Nephron progenitor cell (in vitro differentiated cells): ENCODE data around the gene TMEM167A.

Experiments used
- DNase-seq: peaks from one replicate; pipeline ENCODE4 v3.0.0; 2021
- H3K27ac Mint-ChIP-seq: 2 replicates; pipeline ENCODE4 v1.8.0; 2021; ENCODE audit warnings: mild to moderate bottlenecking, moderate library complexity, mixed read lengths
- H3K27me3 Mint-ChIP-seq: 2 replicates; pipeline ENCODE4 v1.8.0; 2021; ENCODE audit warnings: mild to moderate bottlenecking, low read depth, mixed read lengths; ENCODE audit not compliant: poor library complexity
- H3K36me3 Mint-ChIP-seq: 2 replicates; pipeline ENCODE4 v1.8.0; 2021; ENCODE audit warnings: low read depth, mixed read lengths
- H3K4me1 Mint-ChIP-seq: 2 replicates; pipeline ENCODE4 v1.8.0; 2021; ENCODE audit warnings: mixed read lengths
- H3K4me3 Mint-ChIP-seq: 2 replicates; pipeline ENCODE4 v1.8.0; 2021; ENCODE audit warnings: mild to moderate bottlenecking, moderate library complexity, mixed read lengths
- H3K9me3 Mint-ChIP-seq: 2 replicates; pipeline ENCODE4 v1.8.0; 2021; ENCODE audit warnings: mild to moderate bottlenecking, moderate library complexity, mixed read lengths
- CTCF ChIP-seq: fragments of 200-600 bp; sonication (generic); IDR thresholded peaks from 2 replicates; pipeline ENCODE4 v1.5.0; 2021; ENCODE audit warnings: antibody characterized with exemption

TMEM167A gene

GRCh38 chr5:83003791-83004190, 73.4 kb downstream of the TMEM167A start:
- DNase-seq = no peak
- Mint-ChIP-seq H3K36me3 (no peaks in the 10 kb centered on the region), H3K9me3 (no peaks in the 10 kb centered on the region), H3K27me3 (peaks cover 4% of the 10 kb centered on the region), H3K4me1 (peaks cover 40% of the 10 kb centered on the region), H3K27ac (no peak overlapping the region), H3K4me3 (no peak overlapping the region)
- no peak for TF ChIP-seq CTCF
